SK-N-MC (cell line): Measurements from ENCODE around the gene HS6ST1.

Experiments
- DNase-seq: peaks from one replicate; pipeline ENCODE4 v3.0.0-alpha.2; 2011; ENCODE audit warnings: low read depth, low spot score
- H3K27ac ChIP-seq: fragments of 200-600 bp; sonication (generic); 2 replicates; pipeline ENCODE4 v1.5.1; 2016; ENCODE audit warnings: mixed run types
- H3K36me3 ChIP-seq: fragments of 200-600 bp; sonication (generic); 2 replicates; pipeline ENCODE4 v1.6.1; 2017; ENCODE audit warnings: antibody characterized with exemption, low read length, mixed read lengths; ENCODE audit not compliant: insufficient read depth
- H3K4me3 ChIP-seq: fragments of 200-600 bp; sonication (generic); 2 replicates; pipeline ENCODE4 v1.5.1; 2016
- H3K9ac ChIP-seq: fragments of 200-600 bp; sonication (generic); 2 replicates; pipeline ENCODE4 v1.8.0; 2017; ENCODE audit warnings: mixed run types, mixed read lengths; ENCODE audit not compliant: insufficient read length
- H3K9me3 ChIP-seq: fragments of 200-600 bp; sonication (generic); 2 replicates; pipeline ENCODE4 v1.6.1; 2017; ENCODE audit warnings: low read depth, mild to moderate bottlenecking, antibody characterized with exemption, low read length, moderate library complexity, mixed read lengths
- EZH2 ChIP-seq: fragments of 200-600 bp; sonication (generic); IDR thresholded peaks from one replicate; pipeline ENCODE4 v1.6.1; 2017; ENCODE audit warnings: antibody characterized with exemption
- FOXP2 ChIP-seq: optimal IDR thresholded peaks from 2 replicates; pipeline ENCODE3; 2011; ENCODE audit warnings: mild to moderate bottlenecking, moderate library complexity; ENCODE audit not compliant: insufficient read depth; ENCODE audit errors: extremely low read length, control extremely low read depth
- POLR2AphosphoS5 ChIP-seq: IDR thresholded peaks from 2 replicates; pipeline ENCODE4 v1.6.1; 2012; ENCODE audit warnings: mild to moderate bottlenecking, low read depth, low read length, borderline replicate concordance

Gene HS6ST1

GRCh38 chr2:128287780-128288735, 30.6 kb downstream of the HS6ST1 start:
- no peak overlapping the region for H3K9ac ChIP-seq
- H3K4me3 ChIP-seq: no peak overlapping the region
- TF ChIP-seq FOXP2 (no peak), EZH2 (no peak), POLR2AphosphoS5 (no peak)
- H3K36me3 ChIP-seq: peaks cover 26% of the 10 kb centered on the region; the same call in 1 of the 2 replicates
- no peak overlapping the region for H3K27ac ChIP-seq
- no peaks in the 10 kb centered on the region for H3K9me3 ChIP-seq
- no peak for DNase-seq

GRCh38 chr2:128286905-128287779, 31.5 kb downstream of the HS6ST1 start:
- TF ChIP-seq FOXP2 (no peak), EZH2 (no peak), POLR2AphosphoS5 (no peak)
- Histone ChIP-seq H3K27ac (no peak overlapping the region), H3K36me3 (peaks cover 26% of the 10 kb centered on the region; the same call in 1 of the 2 replicates), H3K9ac (no peak overlapping the region), H3K9me3 (no peaks in the 10 kb centered on the region), H3K4me3 (no peak overlapping the region)
- DNase-seq: no peak

GRCh38 chr2:128286011-128286721, 32.5 kb downstream of the HS6ST1 start:
- H3K27ac ChIP-seq: no peak overlapping the region
- peaks cover 26% of the 10 kb centered on the region; the same call in 1 of the 2 replicates for H3K36me3 ChIP-seq
- DNase-seq: no peak
- H3K9me3 ChIP-seq: no peaks in the 10 kb centered on the region
- H3K4me3 ChIP-seq: no peak overlapping the region
- TF ChIP-seq POLR2AphosphoS5: no peak
- no peak overlapping the region for H3K9ac ChIP-seq

- H3K9ac ChIP-seq: no peak overlapping the region
- H3K36me3 ChIP-seq: peaks cover 26% of the 10 kb centered on the region; the same call in 1 of the 2 replicates
- H3K27ac ChIP-seq: no peak overlapping the region
- no peak for DNase-seq
- TF ChIP-seq POLR2AphosphoS5 (no peak), EZH2 (no peak)
- H3K9me3 ChIP-seq: no peaks in the 10 kb centered on the region
- H3K4me3 ChIP-seq: no peak overlapping the region
These were observed 33.2 kb downstream of the HS6ST1 start for GRCh38 chr2:128285329-128285931.

- no peak overlapping the region for H3K27ac ChIP-seq
- H3K36me3 ChIP-seq: peaks cover 26% of the 10 kb centered on the region; the same call in 1 of the 2 replicates
- DNase-seq: no peak
- H3K4me3 ChIP-seq: no peak overlapping the region
- H3K9me3 ChIP-seq: no peaks in the 10 kb centered on the region
- no peak overlapping the region for H3K9ac ChIP-seq
- TF ChIP-seq FOXP2: no peak
- no peak for TF ChIP-seq EZH2
- TF ChIP-seq POLR2AphosphoS5: no peak
These were observed 33.8 kb downstream of the HS6ST1 start for GRCh38 chr2:128284841-128285240.

- Histone ChIP-seq H3K4me3 (no peak overlapping the region), H3K27ac (no peak overlapping the region), H3K9me3 (no peaks in the 10 kb centered on the region), H3K9ac (no peak overlapping the region), H3K36me3 (peaks cover 18% of the 10 kb centered on the region; the same call in 1 of the 2 replicates)
- no peak for TF ChIP-seq FOXP2
- TF ChIP-seq EZH2: no peak
- no peak for TF ChIP-seq POLR2AphosphoS5
- DNase-seq: no peak
These were observed 34.6 kb downstream of the HS6ST1 start for GRCh38 chr2:128284037-128284441.

GRCh38 chr2:128282976-128283810, 35.5 kb downstream of the HS6ST1 start:
- no peak for TF ChIP-seq POLR2AphosphoS5
- TF ChIP-seq EZH2: no peak
- TF ChIP-seq FOXP2: no peak
- no peak for DNase-seq
- H3K9ac ChIP-seq: no peak overlapping the region
- no peak overlapping the region for H3K27ac ChIP-seq
- H3K4me3 ChIP-seq: no peak overlapping the region
- H3K9me3 ChIP-seq: no peaks in the 10 kb centered on the region
- peaks cover 10% of the 10 kb centered on the region; the same call in 1 of the 2 replicates for H3K36me3 ChIP-seq
